ENCODE data around the gene PPIB. TPM values are rescaled to one million over a fixed set of nuclear protein-coding genes. Genes with fewer than 3 reads are reported as not detected.

The PPIB gene
- total RNA-seq = 673 and 698 TPM in 2 replicates

DNA sequence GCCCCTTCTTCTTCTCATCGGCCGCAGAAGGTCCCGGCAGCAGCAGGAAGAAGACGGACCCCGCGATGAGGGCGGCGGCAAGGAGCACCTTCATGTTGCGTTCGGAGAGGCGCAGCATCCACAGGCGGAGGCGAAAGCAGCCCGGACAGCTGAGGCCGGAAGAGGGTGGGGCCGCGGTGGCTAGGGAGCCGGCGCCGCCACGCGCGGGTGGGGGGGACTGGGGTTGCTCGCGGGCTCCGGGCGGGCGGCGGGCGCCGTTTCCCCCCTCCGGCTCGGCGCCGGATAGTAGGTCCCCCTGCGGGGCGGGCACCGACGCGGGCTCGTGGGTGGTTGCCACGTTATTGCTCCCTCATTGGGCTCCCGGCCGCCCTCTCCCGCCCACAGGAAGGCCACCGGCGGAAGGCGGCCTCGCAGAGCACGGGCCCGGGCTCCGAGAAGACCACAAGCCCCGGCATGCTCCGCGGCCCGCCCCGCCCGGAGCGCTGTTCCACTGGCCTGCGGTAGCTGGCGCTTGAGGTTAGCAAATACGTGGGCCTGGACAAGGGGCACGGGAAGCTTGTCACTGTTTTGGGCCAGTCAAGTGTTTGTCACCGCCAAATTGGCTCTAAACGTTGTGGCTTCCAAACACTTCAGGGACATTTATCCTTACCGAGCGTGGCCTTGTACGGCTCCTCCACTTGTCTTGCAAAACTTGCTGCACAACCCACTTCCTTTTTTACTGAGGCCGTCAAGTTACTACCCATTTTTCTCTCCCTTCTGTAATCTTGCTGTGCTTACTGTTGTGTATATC, at the start of gene PPIB:
TSS of gene PPIB (minus strand) at position 154 of the 790 bp plus-strand sequence. CDS start at position 118, 36 bp downstream.

DNA sequence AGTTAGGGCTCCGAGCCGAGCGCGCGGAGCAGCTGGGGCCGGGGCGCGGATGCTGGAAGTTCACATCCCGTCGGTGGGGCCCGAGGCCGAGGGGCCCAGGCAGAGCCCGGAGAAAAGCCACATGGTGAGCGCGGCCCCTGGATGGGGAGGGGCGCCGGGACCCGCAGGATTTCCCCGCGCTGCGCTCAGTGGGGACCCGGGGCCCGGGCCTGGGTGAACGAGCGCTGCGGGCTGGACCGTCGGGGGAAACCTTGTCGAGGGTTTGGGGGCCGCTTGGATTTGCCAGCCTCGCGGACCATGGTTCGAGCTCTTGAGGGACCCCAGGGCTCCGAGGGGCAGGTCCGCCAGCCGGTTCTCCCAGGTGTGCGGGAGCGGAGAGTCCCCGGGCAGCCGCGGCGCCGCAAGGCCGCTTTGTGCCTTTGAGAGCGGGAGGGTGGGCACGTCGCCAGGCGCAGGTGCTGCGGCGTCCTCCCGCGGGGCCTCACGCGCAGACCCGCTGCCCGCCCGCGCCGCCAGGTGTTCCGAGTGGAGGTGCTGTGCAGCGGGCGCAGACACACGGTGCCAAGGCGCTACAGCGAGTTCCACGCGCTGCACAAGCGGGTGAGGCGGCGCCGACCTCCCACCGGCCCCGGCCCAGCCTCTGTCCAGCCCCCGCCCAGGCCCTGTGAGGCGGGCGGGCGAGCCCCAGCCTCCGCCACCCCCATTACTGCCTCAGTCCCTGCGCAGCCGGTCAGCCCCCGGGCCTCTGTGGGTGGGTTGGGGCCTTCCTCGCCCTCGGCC, 10.9 kb downstream of the PPIB start, which contains the start of gene SNX22:
TSS of gene SNX22 (plus strand) at position 5 of the 780 bp plus-strand sequence. CDS start at position 50, 45 bp downstream.

Other genes with a start within 250 kb of the PPIB start
- gene DAPK2, start 116.5 kb downstream of the PPIB start, total RNA-seq = 0.34 and 3.0 TPM in 2 replicates
- 78.2 and 91.5 TPM in 2 replicates for gene CIAO2A, start 69.2 kb downstream of the PPIB start, total RNA-seq
- gene SNX1, start 67.0 kb downstream of the PPIB start, total RNA-seq = 25.2 and 30.2 TPM in 2 replicates
- under 0.01 and 0.17 TPM in 2 replicates for gene SNX22, start 11.3 kb downstream of the PPIB start, total RNA-seq
- 8.6 and 8.8 TPM in 2 replicates for gene CSNK1G1, start 193.2 kb upstream of the PPIB start, total RNA-seq
- gene PCLAF, start 218.4 kb upstream of the PPIB start, total RNA-seq = 40.7 and 44.2 TPM in 2 replicates
- gene TRIP4, start 224.8 kb upstream of the PPIB start, total RNA-seq = 6.7 and 7.2 TPM in 2 replicates

Measured in bronchus fibroblast of lung (primary cell).